Hindlimb muscle (tissue), 1 donor: Measurements from ENCODE around the gene UBN1. TPM values are rescaled to one million over a fixed set of nuclear protein-coding genes. Genes with fewer than 3 reads are reported as not detected.
A peak's percentile ranks its signal among the peaks of the same experiment; 100 is the strongest.

ENCODE experiments used
- DNase-seq: peaks from one replicate; pipeline ENCODE4 v3.0.0-alpha.2; 2013
- polyA plus RNA-seq: library from polyadenylated mRNA; unstranded; fragments of 120-200 nt; gene quantifications from one replicate; pipeline ENCODE4 v1.2.1, GENCODE V29; 2013; ENCODE audit not compliant: insufficient read length

Gene UBN1
- polyA plus RNA-seq, 1 donor, result 19.0 TPM

DNA sequence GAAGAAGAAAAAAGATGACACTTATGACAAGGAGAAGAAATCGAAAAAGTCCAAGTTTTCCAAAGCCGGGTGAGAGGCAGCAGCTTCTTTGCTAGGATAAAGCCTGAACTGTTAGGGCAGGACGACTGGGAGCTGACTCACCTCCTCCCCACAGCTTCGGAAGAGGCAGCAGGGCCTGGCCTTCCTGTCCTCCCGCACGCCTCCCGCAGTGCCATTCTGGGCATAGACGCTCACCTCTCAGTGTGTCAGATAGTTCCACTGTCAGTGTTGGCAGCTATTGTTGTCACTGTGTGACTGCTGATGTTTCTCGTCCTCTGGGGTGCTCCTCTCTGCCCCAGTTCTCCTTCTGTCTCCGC lies 12.6 kb downstream of the UBN1 start:
- DNase-seq, result no peak

- DNase-seq, result no peak
Observed at GRCh38 chr16:4860727-4861342, 13.6 kb downstream of the UBN1 start.

DNA sequence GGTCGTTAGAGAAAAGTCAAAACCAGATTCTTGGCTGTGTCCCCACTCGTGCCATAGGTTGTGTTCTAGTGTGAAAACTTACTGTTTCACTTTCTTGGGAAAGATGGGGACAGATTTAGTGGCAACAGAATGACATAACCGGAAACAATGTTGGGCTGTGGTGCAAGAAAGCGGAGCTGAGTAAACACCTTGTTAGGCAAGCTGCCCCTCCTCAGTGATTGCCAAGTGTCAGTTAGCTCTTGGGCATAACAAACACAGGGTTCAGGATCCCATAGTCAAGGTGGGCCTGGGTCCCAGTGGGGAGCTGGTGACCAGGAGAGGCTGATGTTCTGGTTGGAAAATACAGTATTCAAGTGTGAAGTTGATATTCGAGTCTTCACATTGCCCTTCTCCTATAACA lies 15.4 kb downstream of the UBN1 start:
- no peak for DNase-seq

DNA sequence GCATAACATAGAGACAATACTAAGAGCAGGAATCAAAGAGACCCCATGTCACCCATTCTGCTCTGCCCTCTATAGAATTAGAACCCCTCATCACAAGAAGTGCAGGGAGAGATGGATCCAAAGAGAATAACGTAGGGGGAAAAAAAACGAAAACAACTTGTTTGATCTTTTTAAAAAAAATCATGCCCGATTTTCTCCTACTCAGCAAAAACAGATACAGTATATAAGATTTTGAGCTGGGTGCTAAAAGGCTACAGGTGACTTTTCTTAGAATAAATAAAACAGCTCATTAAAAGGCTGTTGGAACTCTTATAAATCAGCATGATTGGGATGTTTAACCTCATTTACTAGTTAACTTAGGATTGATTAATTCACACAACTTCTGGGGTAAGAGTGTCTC lies 17.4 kb downstream of the UBN1 start:
- no peak for DNase-seq

- no peak for DNase-seq
Observed at GRCh38 chr16:4865231-4865860, 18.1 kb downstream of the UBN1 start.

DNA sequence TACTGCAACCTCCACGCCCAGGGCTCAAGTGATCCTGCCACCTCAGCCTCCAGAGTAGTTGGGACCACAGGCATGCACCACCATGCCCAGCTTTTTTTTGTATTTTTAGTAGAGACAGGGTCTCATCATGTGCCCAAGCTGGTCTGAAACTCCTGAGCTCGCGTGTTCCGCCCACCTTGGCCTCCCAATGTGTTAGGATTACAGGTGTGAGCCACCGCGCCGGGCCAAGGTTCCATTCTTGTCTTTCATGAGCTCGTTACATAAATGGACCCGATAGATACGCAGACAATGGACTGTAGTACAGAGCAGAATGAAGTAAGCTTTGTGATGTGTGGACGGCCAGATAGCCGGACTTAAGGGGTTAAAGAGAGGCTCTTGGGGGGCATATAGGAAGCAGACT lies 19.3 kb downstream of the UBN1 start:
- DNase-seq, result no peak

DNA sequence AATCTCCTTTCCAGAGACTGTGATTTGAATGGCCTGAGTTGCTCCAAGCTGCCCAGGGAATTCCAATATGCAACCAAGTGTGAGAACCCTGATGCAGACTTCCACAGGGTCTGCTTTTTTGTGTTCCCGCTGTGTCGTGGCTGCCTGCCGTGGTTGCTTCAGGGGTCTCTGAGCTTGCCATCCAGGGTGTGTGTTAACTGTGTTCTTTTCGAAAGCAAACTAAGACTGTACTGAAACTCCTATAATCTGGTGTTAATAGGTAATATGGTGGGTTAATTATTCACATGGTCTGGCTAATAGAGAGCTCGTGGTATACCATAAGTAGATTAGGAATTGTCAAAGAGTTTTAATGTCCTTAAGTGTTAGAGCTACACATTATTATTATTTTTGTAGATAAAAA lies 20.7 kb downstream of the UBN1 start:
- no peak for DNase-seq

- no peak for DNase-seq
Observed at GRCh38 chr16:4868535-4868934, 21.3 kb downstream of the UBN1 start.

GRCh38 chr16:4869147-4869805 lies 22.0 kb downstream of the UBN1 start:
- DNase-seq, result no peak

DNA sequence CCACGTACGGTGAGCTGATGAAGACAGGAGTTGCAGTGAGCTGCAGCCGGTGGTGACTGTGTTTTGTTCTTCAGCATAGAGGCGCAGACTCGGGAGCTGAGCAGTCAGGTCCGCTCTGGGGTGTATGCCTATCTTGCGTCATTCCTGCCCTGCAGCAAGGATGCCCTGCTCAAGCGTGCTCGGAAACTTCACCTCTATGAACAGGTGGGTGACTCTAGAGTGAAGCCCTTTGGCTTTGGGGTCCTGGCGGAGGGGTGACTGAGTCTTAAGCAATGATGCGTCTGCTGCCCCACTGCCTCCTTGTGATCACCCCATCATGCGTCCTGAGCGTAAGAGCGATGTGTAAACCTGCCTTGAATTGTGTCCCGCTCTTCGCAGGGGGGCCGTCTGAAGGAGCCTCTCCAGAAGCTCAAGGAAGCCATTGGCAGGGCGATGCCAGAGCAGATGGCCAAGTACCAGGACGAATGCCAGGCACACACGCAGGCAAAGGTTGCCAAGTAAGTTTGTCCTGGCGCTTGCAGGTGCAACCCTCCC lies 22.9 kb downstream of the UBN1 start:
- DNase-seq, result no peak

DNA sequence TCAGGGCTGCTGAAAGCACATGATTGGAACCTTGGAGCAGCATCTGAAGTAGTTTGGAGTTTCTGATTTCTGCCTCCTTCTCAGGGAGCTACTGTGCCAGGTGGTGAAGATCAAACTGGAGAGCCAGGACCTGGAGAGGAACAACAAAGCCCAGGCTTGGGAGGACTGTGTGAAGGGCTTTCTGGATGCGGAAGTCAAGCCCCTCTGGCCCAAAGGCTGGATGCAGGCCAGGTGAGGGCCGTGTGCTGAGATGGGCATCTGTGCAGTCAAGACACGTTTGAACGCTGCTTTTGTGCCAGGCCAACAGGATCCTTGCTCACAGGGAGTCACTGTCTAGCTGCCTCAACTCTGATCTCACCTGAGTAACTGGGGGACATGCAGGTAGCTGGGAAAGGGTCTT lies 23.8 kb downstream of the UBN1 start:
- no peak for DNase-seq

DNA sequence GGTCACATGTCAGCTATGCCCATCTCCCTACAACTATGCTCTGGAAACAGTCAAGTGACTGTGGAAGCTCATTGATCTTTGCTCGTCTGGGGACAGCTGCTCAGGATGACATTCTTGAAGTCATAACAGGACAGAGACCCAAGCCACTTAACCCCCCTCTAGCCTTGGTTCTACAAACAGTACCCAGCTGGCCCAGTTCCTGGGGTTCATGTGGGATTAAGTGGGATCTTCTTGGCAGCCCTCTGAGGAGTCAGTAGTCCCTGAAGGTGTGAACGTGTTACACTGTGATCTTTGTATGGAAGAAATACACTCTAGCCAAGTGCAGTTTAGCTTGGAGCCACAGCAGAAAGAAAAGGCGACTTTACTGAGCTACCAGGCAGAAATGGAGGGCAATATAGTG lies 25.8 kb downstream of the UBN1 start:
- DNase-seq, result no peak

DNA sequence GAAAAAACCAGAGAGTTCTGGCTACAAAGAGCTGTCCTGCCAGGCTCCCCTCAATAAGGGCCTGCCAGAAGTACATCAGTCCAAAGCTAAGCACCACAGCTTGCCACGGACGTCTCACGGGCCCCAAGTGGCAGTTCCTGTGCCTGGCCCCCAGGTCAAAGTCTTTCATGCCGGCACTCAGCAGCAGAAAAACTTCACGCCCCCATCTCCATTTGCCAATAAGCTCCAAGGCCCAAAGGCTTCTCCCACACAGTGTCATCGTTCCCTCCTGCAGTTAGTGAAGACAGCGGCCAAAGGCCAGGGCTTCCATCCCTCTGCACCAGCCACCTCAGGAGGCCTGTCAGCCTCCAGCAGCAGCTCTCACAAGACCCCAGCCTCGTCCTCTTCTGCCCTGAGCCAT lies 27.4 kb downstream of the UBN1 start:
- DNase-seq, result no peak

DNA sequence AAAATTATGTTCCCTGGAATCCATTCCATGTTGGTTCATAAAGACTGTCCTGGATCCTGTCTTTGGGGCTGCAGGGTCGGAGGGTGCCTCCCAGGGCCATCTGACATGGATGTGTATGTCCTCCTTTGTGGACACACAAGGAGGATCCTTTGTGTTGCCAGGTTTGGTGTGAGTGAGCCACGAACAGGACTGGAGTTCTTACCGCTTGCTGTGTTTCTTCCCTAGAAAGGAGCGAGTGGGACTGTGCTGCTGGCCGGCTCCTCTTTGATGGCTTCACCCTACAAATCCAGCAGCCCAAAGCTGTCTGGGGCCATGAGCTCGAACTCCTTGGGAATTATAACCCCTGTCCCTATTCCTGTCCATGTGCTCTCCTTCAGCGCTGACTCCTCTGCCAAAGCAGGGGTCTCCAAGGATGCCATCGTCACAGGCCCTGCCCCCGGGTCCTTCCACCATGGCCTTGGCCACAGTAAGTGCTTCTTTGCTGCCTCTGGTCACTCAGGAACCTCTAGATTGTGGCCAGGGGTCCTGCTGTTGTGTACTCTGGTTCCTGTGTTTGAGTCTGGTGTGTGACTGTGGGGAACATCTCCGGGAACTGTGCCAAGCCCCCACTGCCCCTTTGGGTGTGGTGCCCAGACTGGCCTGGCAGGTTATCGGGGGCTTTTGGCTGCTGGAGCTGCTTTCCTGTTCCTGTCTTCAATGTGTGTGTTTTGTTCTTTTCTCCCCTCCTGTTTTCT lies 29.5 kb downstream of the UBN1 start:
- no peak for DNase-seq

- no peak for DNase-seq
Observed at GRCh38 chr16:4877380-4877685, 30.1 kb downstream of the UBN1 start.

DNA sequence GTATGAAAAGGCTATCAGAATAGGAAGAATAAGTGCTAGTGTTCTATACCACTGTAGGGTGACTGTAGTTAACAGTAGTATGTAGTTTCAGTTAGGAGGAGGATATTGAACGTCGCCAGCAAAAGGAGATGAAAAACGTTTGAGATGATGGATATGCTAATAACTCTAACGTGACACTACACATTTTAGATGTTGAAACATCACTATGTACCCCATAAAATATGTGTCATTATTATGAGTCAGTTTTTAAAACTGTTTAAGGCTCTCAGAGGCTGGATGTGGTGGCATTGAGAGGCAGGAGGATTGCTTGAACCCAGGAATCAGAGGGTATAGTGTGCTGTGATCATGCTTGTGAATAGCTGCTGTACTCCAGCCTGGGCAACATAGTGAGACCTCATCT lies 31.8 kb downstream of the UBN1 start:
- DNase-seq, result no peak

DNA sequence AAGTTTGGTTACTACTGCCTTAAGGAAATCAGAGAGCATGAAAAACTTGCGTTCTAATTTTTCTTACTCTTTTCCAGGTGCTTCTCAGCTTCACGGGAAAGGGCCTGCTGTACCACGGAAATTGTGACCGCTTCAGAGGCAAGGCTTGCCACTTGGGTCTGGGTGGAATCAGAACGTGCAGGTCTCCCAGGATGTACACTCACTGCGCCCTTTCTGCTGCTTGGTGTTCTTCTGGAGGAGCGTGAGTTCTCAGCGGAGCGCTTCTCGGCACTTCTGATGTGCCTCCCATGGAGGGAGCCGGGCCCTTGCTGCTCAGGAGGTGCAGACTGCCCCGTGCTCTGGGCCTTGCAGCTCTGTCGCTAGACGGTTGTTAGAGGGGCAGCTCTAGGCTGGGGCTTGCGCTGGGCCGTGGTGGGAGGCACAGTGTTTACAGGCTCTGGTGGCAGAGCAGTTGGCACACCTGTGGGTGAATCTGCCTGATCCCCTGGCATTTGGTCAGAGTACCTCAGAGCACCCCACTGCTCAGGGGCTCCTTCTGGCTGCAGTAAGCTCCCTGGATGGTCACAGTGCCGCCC lies 32.8 kb downstream of the UBN1 start:
- DNase-seq, result no peak

DNA sequence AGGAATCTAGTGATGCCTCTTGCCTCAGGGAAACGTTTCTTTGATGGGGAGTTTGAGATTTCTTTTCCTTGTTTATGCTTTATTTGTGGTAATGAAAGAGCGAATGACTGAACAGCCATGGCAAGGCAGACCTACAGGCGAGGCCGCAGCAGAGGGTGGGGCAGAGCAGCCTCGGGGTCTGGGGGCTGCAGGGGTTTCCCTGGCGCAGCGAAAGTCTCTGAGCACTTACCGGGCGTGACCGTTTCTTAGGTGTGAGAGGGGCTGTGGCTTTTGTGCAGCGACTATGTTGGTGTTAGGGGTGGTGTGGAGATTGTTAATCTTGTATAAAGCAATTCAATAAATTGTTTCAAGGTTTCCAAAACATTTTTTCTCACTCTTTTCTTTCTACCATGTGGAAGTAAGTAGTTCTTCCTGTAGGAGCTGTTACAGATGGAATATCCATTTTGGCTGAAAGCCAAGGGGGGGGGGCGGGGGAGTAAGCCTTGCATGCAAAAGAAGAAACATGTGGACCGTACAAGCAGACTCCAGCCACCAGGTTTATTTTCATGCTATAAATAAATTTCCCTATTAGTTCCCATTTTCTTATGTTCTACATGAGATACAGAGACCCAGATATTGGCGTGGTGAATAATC lies 34.8 kb downstream of the UBN1 start:
- DNase-seq, result peak; percentile 60

GRCh38 chr16:4882633-4883285 lies 35.5 kb downstream of the UBN1 start:
- no peak for DNase-seq

GRCh38 chr16:4883501-4883900 lies 36.2 kb downstream of the UBN1 start:
- no peak for DNase-seq

- DNase-seq, result no peak
Observed at GRCh38 chr16:4884209-4884608, 36.9 kb downstream of the UBN1 start.
